MM.1S (cell line): ENCODE data around the gene SLC6A11.
A peak's percentile ranks its signal among the peaks of the same experiment; 100 is the strongest.

Experiments used
- DNase-seq: peaks from one replicate; pipeline ENCODE4 v3.0.0-alpha.2; 2015
- H2AFZ ChIP-seq: fragments of 300-600 bp; sonication (generic); 2 replicates; pipeline ENCODE4 v1.6.0; 2016; ENCODE audit warnings: antibody characterized with exemption, low read length
- H3F3A ChIP-seq: fragments of 300-600 bp; sonication (generic); 2 replicates; pipeline ENCODE4 v1.6.1; 2016; ENCODE audit warnings: mild to moderate bottlenecking, antibody characterized with exemption, low read length, moderate library complexity, mixed read lengths; ENCODE audit not compliant: insufficient read depth
- H3K27ac ChIP-seq: fragments of 300-600 bp; sonication (generic); 2 replicates; pipeline ENCODE4 v1.5.1; 2016; ENCODE audit warnings: mild to moderate bottlenecking, low read length
- H3K27me3 ChIP-seq: fragments of 300-600 bp; sonication (generic); replicated peaks from 2 replicates; pipeline ENCODE4 v1.6.0; 2016; ENCODE audit warnings: low read length; ENCODE audit not compliant: insufficient read depth
- H3K36me3 ChIP-seq: fragments of 300-600 bp; sonication (generic); replicated peaks from 2 replicates; pipeline ENCODE4 v1.6.1; 2016; ENCODE audit warnings: mild to moderate bottlenecking, low read length, mixed read lengths; ENCODE audit not compliant: insufficient read depth
- H3K4me1 ChIP-seq: fragments of 300-600 bp; sonication (generic); 2 replicates; pipeline ENCODE4 v1.6.1; 2016; ENCODE audit warnings: low read length, mixed read lengths
- H3K4me2 ChIP-seq: fragments of 300-600 bp; sonication (generic); 2 replicates; pipeline ENCODE4 v1.6.0; 2016; ENCODE audit warnings: low read depth, low read length
- H3K4me3 ChIP-seq: fragments of 300-600 bp; sonication (generic); 2 replicates; pipeline ENCODE4 v1.5.1; 2016; ENCODE audit warnings: low read length, mixed read lengths
- H3K79me2 ChIP-seq: fragments of 300-600 bp; sonication (generic); 2 replicates; pipeline ENCODE4 v1.6.1; 2016; ENCODE audit warnings: mixed run types, low read length, mixed read lengths
- H3K9ac ChIP-seq: fragments of 300-600 bp; sonication (generic); 2 replicates; pipeline ENCODE4 v1.6.1; 2016; ENCODE audit warnings: low read length, mixed read lengths
- H3K9me2 ChIP-seq: fragments of 300-600 bp; sonication (generic); replicated peaks from 2 replicates; pipeline ENCODE4 v1.6.1; 2016; ENCODE audit warnings: mild to moderate bottlenecking, low read length, mixed read lengths; ENCODE audit not compliant: insufficient read depth
- H3K9me3 ChIP-seq: fragments of 300-600 bp; sonication (generic); replicated peaks from 2 replicates; pipeline ENCODE4 v1.6.1; 2016; ENCODE audit warnings: mild to moderate bottlenecking, low read length, mixed read lengths; ENCODE audit not compliant: insufficient read depth
- H4K20me1 ChIP-seq: fragments of 300-600 bp; sonication (generic); 2 replicates; pipeline ENCODE4 v1.6.1; 2016; ENCODE audit warnings: mild to moderate bottlenecking, low read length, moderate library complexity, mixed read lengths; ENCODE audit not compliant: insufficient read depth
- CTCF ChIP-seq: fragments of 300-600 bp; sonication (generic); IDR thresholded peaks from 2 replicates; pipeline ENCODE4 v1.5.1; 2016; ENCODE audit warnings: antibody characterized with exemption, low read length, mixed read lengths
- EZH2 ChIP-seq: fragments of 300-600 bp; sonication (generic); optimal IDR thresholded peaks from 2 replicates; pipeline ENCODE3; 2017; ENCODE audit warnings: low read depth, mild to moderate bottlenecking, antibody characterized with exemption, low read length, mixed read lengths
- EZH2phosphoT487 ChIP-seq: fragments of 300-600 bp; sonication (generic); IDR thresholded peaks from 2 replicates; pipeline ENCODE4 v1.6.1; 2018; ENCODE audit warnings: antibody characterized with exemption, low read length

The SLC6A11 gene

GRCh38 chr3:10845839-10846656, 30.0 kb downstream of the SLC6A11 start:
- Histone ChIP-seq H3K36me3 (no peaks in the 10 kb centered on the region), H3K27me3 (peaks cover 21% of the 10 kb centered on the region; the same call in 1 of the 2 replicates), H3K4me1 (no peaks in the 10 kb centered on the region), H2AFZ (no peak overlapping the region), H3F3A (no peaks in the 10 kb centered on the region), H3K9ac (no peak overlapping the region), H3K27ac (no peak overlapping the region), H3K4me3 (no peak overlapping the region), H4K20me1 (no peaks in the 10 kb centered on the region), H3K9me2 (no peaks in the 10 kb centered on the region), H3K9me3 (no peaks in the 10 kb centered on the region), H3K79me2 (no peaks in the 10 kb centered on the region), H3K4me2 (no peak overlapping the region)
- peak; percentile 42 for DNase-seq
- no peak for TF ChIP-seq CTCF
- no peak for TF ChIP-seq EZH2phosphoT487
- TF ChIP-seq EZH2: no peak

- DNase-seq: no peak
- Histone ChIP-seq H4K20me1 (no peaks in the 10 kb centered on the region), H3K9me3 (no peaks in the 10 kb centered on the region), H3K4me1 (no peaks in the 10 kb centered on the region), H3K9ac (no peak overlapping the region), H3K4me2 (no peak overlapping the region), H3K9me2 (no peaks in the 10 kb centered on the region), H2AFZ (no peak overlapping the region), H3K79me2 (no peaks in the 10 kb centered on the region), H3K4me3 (no peak overlapping the region), H3K36me3 (no peaks in the 10 kb centered on the region), H3K27ac (no peak overlapping the region), H3F3A (no peaks in the 10 kb centered on the region), H3K27me3 (peaks cover 23% of the 10 kb centered on the region; the same call in 1 of the 2 replicates)
- TF ChIP-seq EZH2phosphoT487 (no peak), EZH2 (no peak), CTCF (no peak)
These were observed 30.6 kb downstream of the SLC6A11 start for GRCh38 chr3:10846657-10846975.

GRCh38 chr3:10848261-10848660, 32.2 kb downstream of the SLC6A11 start:
- Histone ChIP-seq H4K20me1 (no peaks in the 10 kb centered on the region), H3K27me3 (peaks cover 31% of the 10 kb centered on the region; the same call in 1 of the 2 replicates), H3K27ac (no peak overlapping the region), H3K4me1 (no peaks in the 10 kb centered on the region), H3K79me2 (no peaks in the 10 kb centered on the region), H3K9ac (no peak overlapping the region), H3F3A (no peaks in the 10 kb centered on the region), H3K36me3 (no peaks in the 10 kb centered on the region), H3K9me3 (no peaks in the 10 kb centered on the region), H3K9me2 (no peaks in the 10 kb centered on the region), H3K4me2 (no peak overlapping the region), H3K4me3 (no peak overlapping the region), H2AFZ (no peak overlapping the region)
- TF ChIP-seq EZH2phosphoT487: no peak
- TF ChIP-seq CTCF: no peak
- TF ChIP-seq EZH2: no peak
- no peak for DNase-seq
